Urinary bladder (tissue), 4 donors: ENCODE results near the gene TOP2A. TPM values are rescaled to one million over a fixed set of nuclear protein-coding genes. Genes with fewer than 3 reads are reported as not detected.
"Not testable (repeated sequence)": the region's sequence is repeated elsewhere in the genome, so short reads cannot be mapped to it uniquely, and the experiment has no call there.

Source experiments
- DNase-seq: peaks from one replicate; pipeline ENCODE4 v3.0.0-alpha.2; 2015; ENCODE audit errors: extremely low spot score
- H3K27ac ChIP-seq: one replicate; pipeline ENCODE4 v1.5.1; 2013; ENCODE audit warnings: low read depth, mild to moderate bottlenecking, moderate library complexity
- H3K36me3 ChIP-seq: one replicate; pipeline ENCODE4 v1.6.1; 2013; ENCODE audit warnings: mild to moderate bottlenecking, moderate library complexity; ENCODE audit not compliant: insufficient read depth
- H3K4me1 ChIP-seq: one replicate; pipeline ENCODE4 v1.6.1; 2013; ENCODE audit warnings: mild to moderate bottlenecking, moderate library complexity; ENCODE audit not compliant: insufficient read depth
- H3K4me3 ChIP-seq: one replicate; pipeline ENCODE4 v1.5.1; 2013; ENCODE audit warnings: low read depth, low read length
- WGBS: extraction: QIAGEN DNeasy Blood & Tissue Kit; methylation state at CpG from one replicate; pipeline ENCODE4 v1.1.7; 2013; 5-methylcytosine and 5-hydroxymethylcytosine counted together
- polyA plus RNA-seq: library from polyadenylated mRNA; stranded (reverse); fragments of 200-250 nt; gene quantifications from one replicate; pipeline ENCODE4 v1.2.3, GENCODE V29; 2013
- total RNA-seq: library from RNA; depleted of rRNA; stranded (reverse); fragments of >200 nt; gene quantifications from one replicate; pipeline ENCODE4 v1.2.3, GENCODE V29; 2014
- donor health status: healthy with polysubstance abuse.
- donor health status: healthy.

TOP2A gene
- total and polyA plus RNA-seq, 2 donors, result 1.5 to 105 TPM

DNA sequence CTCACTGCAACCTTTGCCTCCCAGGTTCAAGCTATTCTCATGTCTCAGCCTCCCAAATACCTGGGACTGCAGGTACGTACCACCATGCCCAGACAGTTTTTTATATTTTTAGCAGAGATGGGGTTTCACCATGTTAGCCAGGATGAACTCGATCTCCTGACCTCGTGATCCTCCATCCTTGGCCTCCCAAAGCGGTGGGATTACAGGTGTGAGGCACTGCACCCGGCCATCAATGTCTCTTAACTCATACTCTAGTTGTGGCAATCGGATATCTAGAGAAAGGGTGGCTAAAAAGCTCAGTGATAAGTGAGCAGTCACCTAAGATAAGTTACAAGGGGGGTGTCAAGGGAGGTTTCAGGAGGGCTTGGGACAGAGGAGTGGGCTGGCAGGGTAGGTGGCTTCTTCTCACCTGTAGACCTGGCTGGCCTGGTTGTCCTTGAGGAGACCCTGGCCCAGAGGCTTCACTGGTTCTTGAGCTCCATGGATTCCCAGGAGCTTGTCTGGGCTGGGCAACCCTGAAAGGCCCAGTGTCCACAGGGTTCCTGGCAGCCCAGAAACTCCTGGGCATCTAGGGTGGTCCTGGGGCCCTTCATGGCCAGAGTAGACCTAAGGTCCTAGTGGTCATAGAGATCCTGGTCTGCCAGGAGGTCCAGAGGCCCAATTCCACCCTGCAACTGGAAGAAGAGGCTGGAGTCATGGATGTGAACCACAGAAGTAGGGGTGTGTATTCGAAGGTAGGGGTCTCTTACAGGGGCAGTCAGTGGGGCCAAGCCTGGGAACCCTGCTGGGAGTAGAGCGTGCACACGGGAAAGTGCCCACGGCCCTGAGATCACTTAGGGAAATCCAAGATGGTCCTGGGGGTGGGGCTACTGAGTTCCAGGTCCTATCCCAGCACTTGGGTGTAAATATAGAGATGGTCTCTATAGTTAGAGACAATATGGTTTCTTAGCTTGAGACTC lies 12.9 kb upstream of the TOP2A start:
- no peak for DNase-seq
- Histone ChIP-seq H3K36me3 (no peaks in the 10 kb centered on the region), H3K27ac (no peak overlapping the region), H3K4me3 (no peak overlapping the region), H3K4me1 (no peaks in the 10 kb centered on the region)
- 95% methylated on average over 10 of the region's 10 CpGs for WGBS

DNA sequence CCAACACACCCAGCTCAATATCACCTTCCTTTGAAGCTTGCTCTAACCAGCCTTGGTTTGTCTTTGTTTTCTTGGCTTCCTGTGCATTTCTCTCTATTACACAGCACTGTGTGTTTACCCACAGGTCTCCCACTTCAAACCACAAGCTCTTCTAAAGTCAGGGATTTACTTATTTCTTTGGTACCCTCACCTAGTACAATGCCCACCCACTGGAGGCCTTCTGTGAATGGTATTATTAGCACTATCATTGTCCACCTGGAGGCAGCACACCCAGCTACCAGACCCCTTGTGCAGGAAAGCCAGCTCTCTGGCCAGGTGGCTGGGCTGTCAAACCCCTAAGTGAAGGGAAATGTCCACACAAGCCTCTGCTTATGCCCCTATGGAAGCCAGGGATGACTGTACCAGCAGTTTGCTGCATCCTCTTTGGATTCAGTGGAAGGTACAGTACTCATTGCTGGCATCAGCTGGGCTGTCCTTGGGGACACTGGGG lies 9.4 kb upstream of the TOP2A start:
- Histone ChIP-seq H3K27ac (no peak overlapping the region), H3K36me3 (no peaks in the 10 kb centered on the region), H3K4me3 (no peak overlapping the region), H3K4me1 (no peaks in the 10 kb centered on the region)
- DNase-seq, result no peak

DNA sequence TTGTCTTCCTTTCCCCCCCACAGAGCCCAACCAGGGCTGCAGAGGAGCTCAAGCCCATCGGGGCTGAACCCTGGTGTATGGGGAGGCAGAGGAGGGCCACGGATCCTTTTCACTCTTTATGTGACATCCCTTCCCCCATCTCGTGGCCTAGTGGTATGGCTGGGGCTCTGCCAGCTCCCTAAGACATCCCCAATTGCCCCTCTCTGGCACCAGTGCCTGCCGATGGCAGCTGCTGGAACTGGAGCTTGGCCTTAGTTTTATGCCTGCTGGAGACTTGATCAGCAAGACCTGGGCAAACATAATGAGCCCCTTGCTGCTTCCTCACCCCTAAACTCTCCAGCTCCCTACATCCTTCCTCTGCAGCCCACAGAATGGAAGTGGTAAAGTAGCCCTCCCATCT lies 8.0 kb upstream of the TOP2A start:
- Histone ChIP-seq H3K4me1 (no peaks in the 10 kb centered on the region), H3K27ac (no peak overlapping the region), H3K4me3 (no peak overlapping the region), H3K36me3 (no peaks in the 10 kb centered on the region)
- DNase-seq, result no peak
- 67% methylated on average over 4 of the region's 4 CpGs for WGBS

DNA sequence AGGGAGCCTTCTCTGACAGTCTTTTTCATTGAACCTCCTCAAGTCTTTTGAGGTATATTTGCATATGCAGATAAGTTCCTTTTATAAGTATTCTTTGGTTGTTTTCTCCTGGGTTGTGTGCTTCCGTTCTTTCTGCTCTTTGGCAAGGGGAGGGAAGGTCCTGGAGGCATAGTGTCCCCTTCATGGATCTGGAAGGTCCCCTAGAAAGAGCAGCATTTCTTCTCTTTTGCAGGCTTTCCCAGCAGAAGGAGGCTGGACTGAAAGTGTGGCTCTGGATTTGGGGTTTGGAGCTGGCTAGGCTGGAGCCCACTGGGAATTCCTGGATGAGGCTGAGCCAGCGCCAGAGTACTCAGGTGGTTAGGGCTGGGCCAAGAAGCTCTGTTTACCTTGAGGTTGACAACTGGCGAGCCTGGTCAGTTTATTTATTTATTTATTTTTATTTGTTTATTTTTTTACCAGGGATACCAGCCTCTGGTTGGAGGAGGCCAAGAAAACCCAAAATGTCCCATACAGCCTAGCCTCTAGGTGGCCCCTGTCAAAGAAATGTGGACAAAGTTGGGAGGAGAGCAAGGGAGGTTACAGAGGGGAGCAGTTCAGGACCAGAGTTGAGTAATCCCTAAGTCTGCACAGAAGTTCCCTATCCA lies 5.4 kb upstream of the TOP2A start:
- Histone ChIP-seq H3K4me1 (no peaks in the 10 kb centered on the region), H3K36me3 (no peaks in the 10 kb centered on the region), H3K27ac (no peak overlapping the region), H3K4me3 (no peak overlapping the region)
- no peak for DNase-seq
- WGBS, result 70% methylated on average over 3 of the region's 3 CpGs

DNA sequence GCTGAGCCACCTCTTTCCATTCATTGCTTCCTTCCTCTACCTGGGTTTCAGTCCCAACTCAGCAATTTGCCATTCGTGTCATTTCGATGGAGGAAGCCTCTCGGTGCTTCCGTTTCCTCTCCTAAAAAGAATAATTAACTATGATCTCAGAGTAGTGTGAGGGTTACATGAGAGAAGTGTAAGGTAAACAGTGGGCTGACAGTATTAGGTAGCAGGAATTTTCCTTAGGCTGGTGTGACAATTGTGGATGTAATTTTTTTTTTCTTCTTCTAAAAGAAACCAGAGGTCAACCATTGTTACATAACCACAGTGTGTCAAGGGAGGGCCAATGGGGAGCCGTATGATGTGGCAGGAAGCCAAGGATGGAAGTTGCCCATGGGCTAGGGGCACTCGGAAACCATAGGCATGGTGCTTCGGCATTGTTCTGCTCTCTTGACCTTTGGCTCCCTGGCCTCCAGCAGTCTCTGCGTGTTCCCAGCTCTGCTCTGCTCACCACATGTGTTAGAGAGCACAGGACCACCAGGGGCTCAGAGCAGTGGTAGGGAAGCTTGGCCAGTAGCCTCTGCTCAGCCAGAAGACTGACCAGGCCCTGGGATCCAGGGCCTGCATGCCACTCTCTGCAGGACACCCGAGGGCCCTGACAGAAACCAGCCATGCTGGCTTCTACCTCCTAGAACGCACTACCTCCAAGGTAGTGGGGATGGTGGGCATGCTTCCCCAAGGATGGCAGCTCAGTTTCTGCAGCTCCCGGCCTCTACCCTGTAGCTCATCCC lies 2.0 kb upstream of the TOP2A start:
- Histone ChIP-seq H3K36me3 (no peaks in the 10 kb centered on the region), H3K4me1 (no peaks in the 10 kb centered on the region), H3K27ac (no peak overlapping the region), H3K4me3 (no peak overlapping the region)
- WGBS, result 71% methylated on average over 11 of the region's 11 CpGs
- no peak for DNase-seq

DNA sequence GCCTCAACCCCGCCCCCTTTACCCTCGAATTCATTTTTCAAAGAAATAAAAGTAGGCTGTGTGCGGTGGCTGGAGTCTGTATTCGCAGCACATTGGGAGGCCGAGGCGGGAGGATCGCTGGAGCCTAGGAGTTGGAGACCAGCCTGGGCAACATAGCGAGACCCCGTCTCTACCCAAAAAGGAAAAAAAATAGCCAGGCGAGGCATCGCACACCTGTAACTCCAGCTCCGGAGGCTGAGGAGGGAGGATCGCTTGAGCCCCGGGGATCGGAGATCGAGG lies 671 bp upstream of the TOP2A start:
- no peak for DNase-seq
- Histone ChIP-seq H3K4me3 (peak overlapping the region; percentile 27), H3K27ac (no peak overlapping the region), H3K4me1 (no peaks in the 10 kb centered on the region), H3K36me3 (no peaks in the 10 kb centered on the region)
- WGBS, result 66% methylated on average over 16 of the region's 16 CpGs

DNA sequence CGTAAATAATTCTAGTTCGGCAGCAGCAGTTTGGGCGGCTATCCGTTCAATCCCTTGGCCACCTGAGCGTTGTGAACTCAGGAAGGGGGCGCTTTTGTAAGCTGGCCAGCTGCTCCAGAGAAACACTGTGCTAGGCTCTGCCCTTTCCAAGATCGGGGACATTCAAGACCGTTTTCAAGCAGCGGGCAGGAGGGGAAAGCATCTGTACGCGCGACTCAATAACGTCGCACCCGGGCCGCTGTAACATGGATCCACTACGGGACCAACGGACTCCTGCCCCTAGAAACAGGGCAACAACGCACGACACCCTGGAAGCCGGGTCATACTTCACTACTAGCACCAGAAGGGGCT lies 463 bp downstream of the TOP2A start:
- DNase-seq, result no peak
- Histone ChIP-seq H3K27ac (no peak overlapping the region), H3K4me1 (no peaks in the 10 kb centered on the region), H3K4me3 (peak overlapping the region; percentile 48), H3K36me3 (no peaks in the 10 kb centered on the region)
- whole genome bisulfite sequencing, result under 1% methylated on average over 21 of the region's 21 CpGs

DNA sequence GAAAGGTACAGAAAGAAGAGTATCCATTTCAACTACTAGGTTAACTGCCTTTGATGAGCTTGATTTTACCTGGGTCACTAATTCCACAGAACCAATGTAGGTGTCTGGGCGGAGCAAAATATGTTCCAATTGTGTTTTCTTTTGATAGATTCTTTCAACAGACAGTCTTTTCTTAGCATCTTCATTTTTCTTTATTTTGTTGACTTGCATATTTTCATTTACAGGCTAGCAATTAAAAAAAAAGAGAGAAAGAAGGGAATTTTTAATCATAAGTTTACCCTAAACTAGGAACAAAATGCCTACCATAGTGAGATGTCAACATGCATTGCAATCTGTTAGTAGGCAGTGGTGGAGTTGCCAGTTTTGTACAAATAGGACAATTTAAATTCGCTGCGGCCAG lies 1.0 kb downstream of the TOP2A start:
- no peak for DNase-seq
- Histone ChIP-seq H3K27ac (no peak overlapping the region), H3K36me3 (no peaks in the 10 kb centered on the region), H3K4me3 (no peak overlapping the region), H3K4me1 (no peaks in the 10 kb centered on the region)
- 38% methylated on average over 3 of the region's 3 CpGs for WGBS

DNA sequence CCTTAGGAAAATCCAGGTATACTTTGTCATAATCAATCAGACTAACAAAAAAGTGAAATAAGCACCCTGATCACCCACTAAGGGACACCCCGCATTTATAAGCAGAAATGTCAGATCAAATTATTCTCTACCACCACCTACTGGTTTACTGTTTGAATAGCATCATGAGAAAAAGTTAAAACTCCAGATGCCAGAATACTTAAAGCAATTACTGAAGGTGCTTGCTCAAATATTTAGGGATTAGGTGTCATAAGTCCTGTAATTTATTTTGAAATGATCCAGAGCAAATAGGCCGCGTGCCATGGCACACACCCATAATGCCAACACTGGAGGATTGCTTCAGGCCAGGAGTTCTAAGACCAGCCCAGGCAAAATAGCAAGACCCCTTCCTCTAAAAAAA lies 2.3 kb downstream of the TOP2A start:
- 47% methylated on average over 3 of the region's 3 CpGs for WGBS
- H3K4me3 ChIP-seq, result no peak overlapping the region
- H3K27ac ChIP-seq, result no peak overlapping the region
- H3K36me3 ChIP-seq, result no peaks in the 10 kb centered on the region
- no peak for DNase-seq
- H3K4me1 ChIP-seq, result no peaks in the 10 kb centered on the region

DNA sequence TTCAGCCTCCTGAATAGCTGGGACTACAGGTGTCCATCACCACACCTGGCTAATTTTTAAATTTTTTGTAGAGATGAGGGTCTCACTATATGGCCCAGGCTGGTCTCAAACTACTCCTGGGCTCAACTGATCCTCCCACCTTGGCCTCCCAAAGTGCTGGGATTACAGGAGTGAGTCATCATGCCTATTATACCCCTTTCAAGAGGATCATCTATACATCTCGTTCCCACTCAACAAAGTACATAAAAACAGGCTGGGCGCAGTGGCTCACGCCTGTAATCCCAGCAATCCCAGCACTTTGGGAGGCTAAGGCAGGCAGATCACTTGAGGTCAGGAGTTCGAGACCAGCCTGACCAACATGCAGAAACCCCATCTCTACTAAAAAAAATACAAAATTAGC lies 3.4 kb downstream of the TOP2A start:
- not testable (repeated sequence) for DNase-seq, H3K36me3 ChIP-seq, H3K27ac ChIP-seq, H3K4me3 ChIP-seq, H3K4me1 ChIP-seq
- 82% methylated on average over 4 of the region's 4 CpGs for WGBS

DNA sequence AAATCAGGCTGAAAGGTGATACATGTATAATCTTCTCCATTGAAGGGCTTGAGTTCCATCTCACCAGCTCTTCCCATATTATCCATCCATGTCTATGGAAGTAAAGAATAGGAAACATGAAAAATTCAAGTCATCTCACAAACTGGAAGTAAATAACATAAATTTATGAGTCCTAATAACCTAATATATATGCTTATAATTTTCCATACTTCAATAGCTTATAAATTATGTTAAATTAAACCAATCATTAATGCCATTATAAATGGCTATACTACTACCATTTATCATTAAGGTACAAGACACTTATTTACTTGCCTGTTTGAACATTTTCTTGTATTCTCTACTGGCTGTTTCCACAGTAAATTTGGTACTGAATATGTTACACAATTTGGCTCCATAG lies 4.8 kb downstream of the TOP2A start:
- no peaks in the 10 kb centered on the region for H3K36me3 ChIP-seq
- H3K4me3 ChIP-seq, result no peak overlapping the region
- H3K27ac ChIP-seq, result no peak overlapping the region
- no peaks in the 10 kb centered on the region for H3K4me1 ChIP-seq
- DNase-seq, result no peak

DNA sequence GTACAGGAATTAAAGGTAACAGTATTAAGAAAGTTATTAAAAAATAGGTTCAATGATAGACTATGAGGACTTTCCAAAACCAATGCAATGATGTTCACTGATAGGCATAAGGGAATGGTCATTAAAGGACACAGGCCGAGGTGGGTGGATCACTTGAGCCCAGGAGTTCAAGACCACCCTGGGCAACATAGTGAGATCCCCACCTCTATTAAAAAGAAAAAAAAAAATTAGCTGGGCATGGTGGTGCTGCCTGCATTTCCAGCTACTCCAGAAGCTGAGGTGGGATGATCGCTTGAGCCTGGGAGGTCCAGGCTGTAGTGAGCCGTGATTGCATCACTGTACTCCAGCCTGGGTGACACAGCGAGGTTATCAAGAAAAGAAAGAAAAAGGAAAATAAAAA lies 5.9 kb downstream of the TOP2A start:
- no peak for DNase-seq
- WGBS, result 96% methylated on average over 4 of the region's 4 CpGs
- Histone ChIP-seq H3K27ac (no peak overlapping the region), H3K4me3 (no peak overlapping the region), H3K4me1 (no peaks in the 10 kb centered on the region), H3K36me3 (no peaks in the 10 kb centered on the region)

DNA sequence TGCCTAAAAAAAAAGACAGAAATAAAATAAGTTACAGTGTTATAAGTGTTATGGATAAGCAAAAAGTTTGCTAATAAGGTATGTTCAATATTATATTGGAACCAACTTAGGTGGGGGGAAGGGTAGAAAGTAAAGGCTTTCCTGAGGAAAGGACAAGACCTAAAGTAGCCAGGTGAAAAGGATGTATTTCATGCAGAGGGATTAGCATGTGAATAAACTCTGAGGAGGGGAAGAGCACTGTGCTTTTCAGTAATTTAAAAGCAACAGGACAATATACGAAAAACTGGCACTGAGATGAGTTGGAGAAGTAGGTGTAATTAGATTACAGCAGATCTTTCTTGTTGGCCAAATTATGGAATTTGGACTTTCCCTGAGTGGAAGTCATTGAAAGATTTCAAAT lies 7.6 kb downstream of the TOP2A start:
- Histone ChIP-seq H3K4me1 (no peaks in the 10 kb centered on the region), H3K4me3 (no peak overlapping the region), H3K36me3 (no peaks in the 10 kb centered on the region), H3K27ac (no peak overlapping the region)
- 96% methylated on average over 1 of the region's 1 CpG for WGBS
- DNase-seq, result no peak

DNA sequence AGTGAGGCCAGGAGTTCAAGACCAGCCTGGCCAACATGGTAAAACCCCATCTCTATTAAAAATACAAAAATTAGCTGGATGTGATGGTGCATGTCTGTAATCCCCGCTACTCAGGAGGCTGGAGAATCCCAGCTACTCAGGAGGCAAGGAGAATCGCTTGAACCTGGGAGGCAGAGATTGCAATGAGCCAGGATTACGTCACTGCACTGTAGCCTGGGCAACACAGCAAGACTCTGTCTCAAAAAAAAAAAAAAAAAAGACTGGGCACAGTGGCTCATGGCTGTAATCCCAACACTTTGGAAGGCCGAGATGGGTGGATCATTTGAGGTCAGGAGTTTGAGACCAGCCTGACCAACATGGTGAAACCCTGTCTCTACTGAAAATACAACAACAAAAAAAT lies 8.2 kb downstream of the TOP2A start:
- H3K27ac ChIP-seq, H3K4me3 ChIP-seq, DNase-seq, H3K36me3 ChIP-seq, H3K4me1 ChIP-seq: not testable (repeated sequence)
- 94% methylated on average over 4 of the region's 4 CpGs for whole genome bisulfite sequencing
